GM19351 (cell line): ENCODE data around the gene DSE.

ENCODE experiments used
- ATAC-seq: cut with Tn5 transposase; IDR thresholded peaks from one replicate; pipeline ENCODE4 v1.9.1; 2021; ENCODE audit warnings: mild to moderate bottlenecking, moderate library complexity; ENCODE audit not compliant: unreplicated experiment

The DSE gene

DNA sequence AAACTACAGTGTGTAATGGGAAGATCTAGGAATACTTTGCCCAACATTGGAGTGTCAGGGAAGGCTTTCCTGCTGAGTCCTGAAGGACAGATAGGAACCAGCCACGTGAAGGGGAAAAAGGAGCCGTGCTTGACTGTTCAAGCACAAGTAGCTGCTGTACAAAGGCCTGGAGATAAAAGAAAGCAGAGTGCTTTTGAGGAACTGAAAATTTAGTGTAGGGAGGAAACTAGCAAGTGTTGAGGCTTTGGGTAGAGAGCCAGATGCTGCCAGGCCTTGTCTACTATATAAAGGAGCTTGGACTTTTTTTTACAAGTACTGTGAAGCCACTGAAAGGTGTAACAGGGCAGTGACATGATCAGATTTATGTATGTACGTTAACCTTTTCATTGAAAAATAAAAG, 39.0 kb downstream of the DSE start:
- peak; percentile 63 for ATAC-seq

DNA sequence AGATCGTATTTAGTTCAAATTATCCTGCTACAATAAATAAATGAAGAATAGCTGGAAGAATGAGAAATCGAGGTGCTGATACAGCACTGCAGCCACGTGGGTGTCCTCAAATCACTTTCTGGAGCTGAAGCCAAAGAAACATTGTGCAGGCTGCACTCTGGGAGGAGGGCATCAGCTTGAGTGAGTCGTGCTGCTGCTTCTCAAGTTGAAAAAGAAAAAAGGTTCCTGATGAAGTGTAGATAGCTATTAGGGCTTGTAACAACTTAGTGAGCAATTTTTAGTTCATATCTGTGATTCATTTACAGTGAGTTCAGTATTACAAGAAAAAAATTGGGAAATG, 40.5 kb downstream of the DSE start:
- no peak for ATAC-seq

DNA sequence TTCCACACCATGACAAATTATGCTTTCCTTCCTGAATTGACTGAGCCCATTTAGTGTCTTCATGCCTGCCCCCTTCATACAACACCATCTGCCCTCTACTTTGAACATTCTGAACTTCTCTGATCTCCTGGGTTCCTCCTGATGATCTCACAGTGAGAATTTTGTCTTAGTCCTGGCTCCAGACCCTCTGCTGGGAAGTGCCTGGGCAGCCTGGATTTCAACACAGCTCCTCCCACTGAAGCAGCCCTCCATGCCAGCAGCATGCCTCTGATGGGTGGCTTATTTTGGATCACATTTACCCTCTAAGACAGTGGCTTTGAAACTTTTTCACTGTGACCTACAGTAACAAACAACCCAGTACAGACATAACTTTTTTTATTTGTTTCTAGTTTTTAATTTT, 41.5 kb downstream of the DSE start:
- no peak for ATAC-seq

DNA sequence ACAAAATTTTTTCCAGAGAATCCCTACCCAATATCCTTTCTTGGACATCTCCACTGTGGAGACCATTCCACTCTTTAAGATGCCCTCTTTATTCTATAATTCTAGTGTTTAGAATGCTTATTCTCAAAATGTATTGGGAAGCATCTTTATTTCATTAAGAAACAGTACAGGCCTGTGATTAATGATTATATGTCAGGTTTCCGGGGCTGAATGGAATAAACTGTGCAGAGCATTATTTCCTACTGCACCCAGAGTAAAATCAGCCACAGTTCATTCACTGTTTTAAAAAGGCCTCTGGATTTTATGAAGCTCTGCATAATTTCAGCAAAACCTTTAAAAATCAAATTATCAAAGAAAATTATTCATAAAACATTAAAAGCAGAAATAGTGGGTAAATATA, 42.6 kb downstream of the DSE start:
- no peak for ATAC-seq

DNA sequence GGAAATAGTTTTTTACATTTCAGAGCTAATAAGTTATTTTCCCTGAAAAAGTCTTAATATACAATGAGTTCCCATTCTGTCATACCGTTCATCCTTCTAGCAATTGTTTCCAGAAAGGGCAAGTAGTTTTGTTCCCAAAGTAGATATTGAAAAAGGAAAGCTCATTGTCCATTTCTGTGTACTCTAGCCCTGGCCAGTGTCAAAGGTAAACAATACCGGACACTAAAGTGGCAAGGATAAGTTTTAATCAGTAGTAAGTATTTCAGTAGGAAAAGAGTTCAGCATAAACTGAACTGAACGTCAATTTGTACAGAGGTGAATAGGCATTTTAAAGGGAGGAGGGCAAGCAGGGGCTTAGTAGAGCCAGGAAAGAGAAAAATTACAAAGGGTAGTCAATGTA, 46.9 kb downstream of the DSE start:
- no peak for ATAC-seq

GRCh38 chr6:116419069-116419786, 48.5 kb downstream of the DSE start:
- ATAC-seq = no peak

GRCh38 chr6:116420341-116420740, 49.6 kb downstream of the DSE start:
- no peak for ATAC-seq

DNA sequence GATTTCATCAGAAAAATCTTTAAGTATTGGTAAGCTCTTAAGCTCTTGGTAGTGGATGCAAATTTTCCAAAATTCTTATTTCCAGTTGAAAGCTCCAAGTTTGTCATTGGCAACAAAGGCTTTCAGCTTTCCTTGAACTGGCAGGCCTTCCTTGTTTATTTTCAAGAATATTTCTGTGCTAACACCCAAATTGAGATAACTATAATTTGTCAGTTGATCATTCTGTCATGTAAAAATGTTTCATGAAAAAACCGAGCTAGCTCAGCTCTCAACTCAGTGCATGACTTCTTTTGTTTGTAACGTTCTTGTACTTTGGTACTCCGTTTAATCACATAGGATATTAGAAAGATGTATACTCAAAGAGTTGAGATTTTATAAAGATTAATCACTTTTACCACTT, 51.5 kb downstream of the DSE start:
- no peak for ATAC-seq

DNA sequence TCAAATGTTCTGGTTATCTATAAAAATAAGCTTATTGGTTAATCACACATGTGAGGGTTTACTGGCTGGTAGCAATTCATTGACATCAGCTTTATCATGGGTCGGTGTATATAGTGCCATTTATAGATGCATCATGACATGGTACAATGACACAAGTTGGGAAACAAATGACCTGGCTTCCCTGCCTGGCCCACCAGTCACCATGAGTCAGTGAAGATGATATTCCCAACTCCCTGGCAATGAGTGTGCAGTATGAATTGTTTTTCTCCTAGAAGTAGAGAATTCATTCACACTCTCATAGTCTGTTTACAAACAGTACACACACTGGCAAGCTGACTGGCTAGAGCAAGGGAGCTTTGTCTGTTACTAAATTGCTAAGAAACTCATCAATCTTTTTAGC, 53.3 kb downstream of the DSE start:
- no peak for ATAC-seq

DNA sequence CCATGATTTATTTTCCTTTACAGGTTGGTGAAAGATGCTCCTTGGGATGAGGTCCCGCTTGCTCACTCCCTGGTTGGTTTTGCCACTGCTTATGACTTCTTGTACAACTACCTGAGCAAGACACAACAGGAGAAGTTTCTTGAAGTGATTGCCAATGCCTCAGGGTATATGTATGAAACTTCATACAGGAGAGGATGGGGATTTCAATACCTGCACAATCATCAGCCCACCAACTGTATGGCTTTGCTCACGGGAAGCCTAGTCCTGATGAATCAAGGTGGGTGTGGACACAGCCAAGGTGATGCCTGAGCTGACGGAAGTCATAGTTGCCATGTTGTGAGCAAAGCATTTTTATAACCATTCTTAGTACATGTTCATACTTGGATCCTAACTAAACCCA, 55.8 kb downstream of the DSE start:
- no peak for ATAC-seq

- no peak for ATAC-seq
Measured at GRCh38 chr6:116429111-116429510, 58.4 kb downstream of the DSE start.

GRCh38 chr6:116430860-116431259, 60.1 kb downstream of the DSE start:
- ATAC-seq = no peak

- no peak for ATAC-seq
Measured at GRCh38 chr6:116431964-116432595, 61.3 kb downstream of the DSE start.

GRCh38 chr6:116433206-116433712, 62.5 kb downstream of the DSE start:
- no peak for ATAC-seq

GRCh38 chr6:116434056-116434725, 63.4 kb downstream of the DSE start:
- ATAC-seq = no peak

GRCh38 chr6:116436586-116436985, 65.8 kb downstream of the DSE start:
- ATAC-seq = no peak

DNA sequence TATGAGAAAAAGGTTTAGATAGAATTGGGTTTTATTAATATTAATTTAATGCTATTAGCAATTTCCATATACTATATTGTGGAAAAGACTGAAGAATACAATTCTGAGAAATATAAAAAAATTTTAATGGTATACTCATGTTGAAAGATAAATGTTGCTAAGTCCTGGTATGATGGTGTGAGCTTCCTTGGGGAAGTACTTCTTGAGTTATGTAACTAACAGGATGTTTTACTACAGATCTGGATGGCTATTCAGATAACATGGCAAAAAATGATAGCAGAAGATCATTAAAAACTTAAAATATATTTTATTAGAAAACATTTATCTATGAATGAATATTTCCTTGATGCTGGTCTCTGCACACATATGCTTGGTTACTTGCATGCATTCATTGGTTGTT, 66.9 kb downstream of the DSE start:
- ATAC-seq = no peak

GRCh38 chr6:116438590-116439448, 68.1 kb downstream of the DSE start:
- no peak for ATAC-seq

DNA sequence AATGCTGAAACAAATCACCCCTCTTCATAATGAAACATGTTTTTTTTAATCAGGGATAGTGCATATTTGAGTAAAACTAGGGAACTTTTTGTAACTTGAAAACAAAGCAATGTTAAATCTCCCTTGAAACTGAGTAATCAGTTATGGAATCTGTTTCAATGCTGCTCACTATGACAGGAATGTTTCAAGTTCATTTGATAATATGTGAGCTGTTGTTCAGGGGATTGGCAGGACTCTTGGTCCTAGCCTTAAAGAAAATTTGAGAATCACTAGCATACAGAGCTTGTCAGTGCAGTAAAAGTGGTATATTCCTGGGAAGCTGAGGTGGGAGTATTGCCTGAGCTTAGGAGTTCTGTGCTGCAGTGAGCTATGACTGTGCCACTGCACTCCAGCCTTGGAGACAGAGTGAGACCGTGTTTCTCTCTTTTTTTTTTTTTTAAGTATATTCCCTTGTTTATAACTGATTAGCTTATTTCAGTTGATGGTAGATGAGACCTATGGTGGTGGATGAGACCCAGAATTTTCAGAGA, 68.8 kb downstream of the DSE start:
- ATAC-seq = no peak

DNA sequence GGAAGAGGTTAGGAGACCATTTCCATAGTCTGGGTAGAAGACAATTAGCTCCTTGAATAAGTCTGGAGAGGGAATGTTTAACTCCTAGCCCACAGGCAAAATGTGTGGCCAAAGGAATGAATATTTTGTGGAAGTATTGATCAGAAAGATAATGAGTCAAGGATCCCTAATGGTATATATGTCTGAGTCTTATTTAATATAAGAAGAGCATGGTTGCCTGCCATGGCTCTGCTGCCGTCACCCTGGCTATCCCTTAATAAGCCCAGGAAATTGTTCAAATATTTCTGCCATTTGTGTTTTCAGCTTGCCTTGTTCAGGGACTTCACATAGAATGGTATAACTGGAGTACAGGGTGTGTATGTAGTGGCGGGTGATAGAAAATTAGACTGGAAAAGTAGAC, 72.4 kb downstream of the DSE start:
- ATAC-seq = no peak

GRCh38 chr6:116444092-116444491, 73.3 kb downstream of the DSE start:
- peak; percentile 79 for ATAC-seq
